HepG2 (cell line): ENCODE results near the gene PRDX3. TPM values are rescaled to one million over a fixed set of nuclear protein-coding genes. Genes with fewer than 3 reads are reported as not detected.
A peak's percentile ranks its signal among the peaks of the same experiment; 100 is the strongest.

Experiments used
- BCLAF1 ChIP-seq: fragments of 450-650 bp; IDR thresholded peaks from 2 replicates; pipeline ENCODE4 v1.6.1; 2017; ENCODE audit warnings: mild to moderate bottlenecking
- EP300 ChIP-seq, 3 experiments: sonication (generic) in 1 of 3; formaldehyde crosslinking in 1 of 3; IDR thresholded peaks; 2 replicates each; pipeline versions ENCODE4 v1.5.1 to v1.6.1; 2011 to 2020; ENCODE audit warnings: low read depth in 2 of 3, low read length in 2 of 3, borderline replicate concordance in 1 of 3, improper control_type of control experiment in 1 of 3, mild to moderate bottlenecking in 1 of 3, missing genetic modification reagents in 1 of 3, moderate library complexity in 1 of 3
- FOXA3 ChIP-seq: IDR thresholded peaks from 2 replicates; pipeline ENCODE4 v1.6.1; 2016; ENCODE audit warnings: missing genetic modification reagents, missing compliant biosample characterization
- HNRNPH1 ChIP-seq: fragments of 200-400 bp; formaldehyde crosslinking; optimal IDR thresholded peaks from 2 replicates; pipeline ENCODE3; 2017; ENCODE audit warnings: mild to moderate bottlenecking, low read depth, low read length
- HNRNPUL1 ChIP-seq: fragments of 200-400 bp; formaldehyde crosslinking; IDR thresholded peaks from 2 replicates; pipeline ENCODE4 v1.6.1; 2017; ENCODE audit warnings: low read depth, mild to moderate bottlenecking, low read length, moderate library complexity
- LBX2 ChIP-seq: sonication (generic); formaldehyde crosslinking; IDR thresholded peaks from 2 replicates; pipeline ENCODE4 v1.5.0; 2020; ENCODE audit warnings: missing genetic modification reagents, mild to moderate bottlenecking, borderline replicate concordance
- MAF1 ChIP-seq: sonication (generic); formaldehyde crosslinking; IDR thresholded peaks from 2 replicates; pipeline ENCODE4 v1.5.0; 2020; ENCODE audit warnings: missing genetic modification reagents, borderline replicate concordance
- NFATC3 ChIP-seq: sonication (generic); formaldehyde crosslinking; IDR thresholded peaks from 2 replicates; pipeline ENCODE4 v1.5.1; 2020; ENCODE audit warnings: mild to moderate bottlenecking, missing genetic modification reagents
- NPAS2 ChIP-seq: sonication (generic); formaldehyde crosslinking; IDR thresholded peaks from 2 replicates; pipeline ENCODE4 v1.8.0; 2022; ENCODE audit warnings: mild to moderate bottlenecking, missing genetic modification reagents, borderline replicate concordance
- RFX1 ChIP-seq: fragments of 450-650 bp; IDR thresholded peaks from 2 replicates; pipeline ENCODE4 v1.6.1; 2017
- SMARCE1 ChIP-seq: fragments of 450-650 bp; IDR thresholded peaks from 2 replicates; pipeline ENCODE4 v1.6.1; 2017; ENCODE audit warnings: borderline replicate concordance
- SNAPC5 ChIP-seq: sonication (generic); formaldehyde crosslinking; IDR thresholded peaks from 2 replicates; pipeline ENCODE4 v1.8.1; 2023; ENCODE audit warnings: mild to moderate bottlenecking, missing genetic modification reagents, borderline replicate concordance
- STAG1 ChIP-seq: sonication (generic); formaldehyde crosslinking; IDR thresholded peaks from 2 replicates; pipeline ENCODE4 v1.4.0; 2020; ENCODE audit warnings: missing genetic modification reagents
- THRA ChIP-seq: sonication (generic); formaldehyde crosslinking; IDR thresholded peaks from 2 replicates; pipeline ENCODE4 v1.4.0; 2020; ENCODE audit warnings: missing genetic modification reagents, borderline replicate concordance
- TSC22D2 ChIP-seq: sonication (generic); formaldehyde crosslinking; IDR thresholded peaks from 2 replicates; pipeline ENCODE4 v1.5.1; 2020; ENCODE audit warnings: missing genetic modification reagents, mild to moderate bottlenecking, borderline replicate concordance
- ZNF224 ChIP-seq: sonication (generic); formaldehyde crosslinking; IDR thresholded peaks from 2 replicates; pipeline ENCODE4 v1.5.0; 2020; ENCODE audit warnings: mild to moderate bottlenecking, missing genetic modification reagents
- ZNF337 ChIP-seq: sonication (generic); formaldehyde crosslinking; IDR thresholded peaks from 2 replicates; pipeline ENCODE4 v1.5.1; 2020; ENCODE audit warnings: missing genetic modification reagents, low read depth, mild to moderate bottlenecking, borderline replicate concordance
- ZNF788 ChIP-seq: sonication (generic); formaldehyde crosslinking; IDR thresholded peaks from 2 replicates; pipeline ENCODE4 v1.5.0; 2020; ENCODE audit warnings: mild to moderate bottlenecking, missing genetic modification reagents, borderline replicate concordance
- polyA plus RNA-seq, 8 experiments: library from polyadenylated mRNA; depleted of rRNA in 3 of 8; stranded (reverse) in 7 of 8; unstranded in 1 of 8; fragments of >200 nt; fragmentation: Illumina TruSeq in 4 of 8; extraction: Trizol in 4 of 8; gene quantifications; 2 replicates each; pipeline versions ENCODE4 v1.2.1 to v1.2.3, GENCODE V29; 2011 to 2016; ENCODE audit warnings: low read depth in 4 of 8, missing spikeins in 1 of 8, mixed read lengths in 1 of 8; ENCODE audit not compliant: insufficient read depth in 1 of 8
- total RNA-seq, 5 experiments: library from RNA; depleted of rRNA; stranded (reverse); fragments of >200 nt; fragmentation: Illumina TruSeq; extraction: Trizol; gene quantifications; 2 replicates each; pipeline ENCODE4 v1.2.3, GENCODE V29; 2016; ENCODE audit warnings: low read depth in 1 of 5
- TF ChIP-seq, protein P1 (sequence below): sonication (generic); formaldehyde crosslinking; IDR thresholded peaks from 2 replicates; pipeline ENCODE4 v1.8.0; 2022; ENCODE audit warnings: mild to moderate bottlenecking, missing genetic modification reagents
- TF ChIP-seq, protein P2 (sequence below): sonication (generic); formaldehyde crosslinking; IDR thresholded peaks from 2 replicates; pipeline ENCODE4 v1.4.0; 2020; ENCODE audit warnings: missing genetic modification reagents

Gene PRDX3
- total and polyA plus RNA-seq, 2 of the 13 experiments (the other 11 are each of a cell fraction or from before 2014, with no cell fraction given) = 407 to 565 TPM

- TF ChIP-seq LBX2 (CRISPR knock-in tag) (no peak), STAG1 (CRISPR knock-in tag) (no peak), THRA (no peak), BCLAF1 (no peak), HNRNPH1 (no peak), SNAPC5 (no peak), ZNF788 (CRISPR knock-in tag) (no peak), MAF1 (CRISPR knock-in tag) (no peak), ZNF337 (CRISPR knock-in tag) (no peak), TSC22D2 (CRISPR knock-in tag) (no peak), SMARCE1 (no peak), FOXA3 (CRISPR knock-in tag) (peak; percentile 54; the same call in 1 of the 2 replicates), NFATC3 (CRISPR knock-in tag) (no peak), RFX1 (no peak), ZNF224 (no peak), NPAS2 (CRISPR knock-in tag) (no peak), EP300 (IDR thresholded peaks at IDR 0.05; ENCODE audit: low read depth in 2 of 2, low read length in 2 of 2) (0 out of 4 replicates have a peak, but pooled peaks of 1 of the 2 experiments have one; percentile 31), EP300 (CRISPR knock-in tag; IDR thresholded peaks at IDR 0.05; ENCODE audit: borderline replicate concordance) (no peak), HNRNPUL1 (no peak)
- TF ChIP-seq, protein P1, sequence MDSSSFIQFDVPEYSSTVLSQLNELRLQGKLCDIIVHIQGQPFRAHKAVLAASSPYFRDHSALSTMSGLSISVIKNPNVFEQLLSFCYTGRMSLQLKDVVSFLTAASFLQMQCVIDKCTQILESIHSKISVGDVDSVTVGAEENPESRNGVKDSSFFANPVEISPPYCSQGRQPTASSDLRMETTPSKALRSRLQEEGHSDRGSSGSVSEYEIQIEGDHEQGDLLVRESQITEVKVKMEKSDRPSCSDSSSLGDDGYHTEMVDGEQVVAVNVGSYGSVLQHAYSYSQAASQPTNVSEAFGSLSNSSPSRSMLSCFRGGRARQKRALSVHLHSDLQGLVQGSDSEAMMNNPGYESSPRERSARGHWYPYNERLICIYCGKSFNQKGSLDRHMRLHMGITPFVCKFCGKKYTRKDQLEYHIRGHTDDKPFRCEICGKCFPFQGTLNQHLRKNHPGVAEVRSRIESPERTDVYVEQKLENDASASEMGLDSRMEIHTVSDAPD = no peak
- TF ChIP-seq, protein P2, sequence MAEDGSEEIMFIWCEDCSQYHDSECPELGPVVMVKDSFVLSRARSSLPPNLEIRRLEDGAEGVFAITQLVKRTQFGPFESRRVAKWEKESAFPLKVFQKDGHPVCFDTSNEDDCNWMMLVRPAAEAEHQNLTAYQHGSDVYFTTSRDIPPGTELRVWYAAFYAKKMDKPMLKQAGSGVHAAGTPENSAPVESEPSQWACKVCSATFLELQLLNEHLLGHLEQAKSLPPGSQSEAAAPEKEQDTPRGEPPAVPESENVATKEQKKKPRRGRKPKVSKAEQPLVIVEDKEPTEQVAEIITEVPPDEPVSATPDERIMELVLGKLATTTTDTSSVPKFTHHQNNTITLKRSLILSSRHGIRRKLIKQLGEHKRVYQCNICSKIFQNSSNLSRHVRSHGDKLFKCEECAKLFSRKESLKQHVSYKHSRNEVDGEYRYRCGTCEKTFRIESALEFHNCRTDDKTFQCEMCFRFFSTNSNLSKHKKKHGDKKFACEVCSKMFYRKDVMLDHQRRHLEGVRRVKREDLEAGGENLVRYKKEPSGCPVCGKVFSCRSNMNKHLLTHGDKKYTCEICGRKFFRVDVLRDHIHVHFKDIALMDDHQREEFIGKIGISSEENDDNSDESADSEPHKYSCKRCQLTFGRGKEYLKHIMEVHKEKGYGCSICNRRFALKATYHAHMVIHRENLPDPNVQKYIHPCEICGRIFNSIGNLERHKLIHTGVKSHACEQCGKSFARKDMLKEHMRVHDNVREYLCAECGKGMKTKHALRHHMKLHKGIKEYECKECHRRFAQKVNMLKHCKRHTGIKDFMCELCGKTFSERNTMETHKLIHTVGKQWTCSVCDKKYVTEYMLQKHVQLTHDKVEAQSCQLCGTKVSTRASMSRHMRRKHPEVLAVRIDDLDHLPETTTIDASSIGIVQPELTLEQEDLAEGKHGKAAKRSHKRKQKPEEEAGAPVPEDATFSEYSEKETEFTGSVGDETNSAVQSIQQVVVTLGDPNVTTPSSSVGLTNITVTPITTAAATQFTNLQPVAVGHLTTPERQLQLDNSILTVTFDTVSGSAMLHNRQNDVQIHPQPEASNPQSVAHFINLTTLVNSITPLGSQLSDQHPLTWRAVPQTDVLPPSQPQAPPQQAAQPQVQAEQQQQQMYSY (CRISPR knock-in tag) = no peak
Measured at GRCh38 chr10:119197921-119198320, 19.3 kb upstream of the PRDX3 start (continued).
